Spinal cord (tissue), 10 donors: ENCODE measurements around the gene SOWAHA. TPM values are rescaled to one million over a fixed set of nuclear protein-coding genes. Genes with fewer than 3 reads are reported as not detected.

Experiments used
- DNase-seq, 6 donors: peaks; one replicate each; pipeline versions ENCODE4 v3.0.0 to v3.0.0-alpha.2; 2013 to 2015; ENCODE audit warnings: low spot score in 6 of 6, low read depth in 4 of 6
- H3K27ac ChIP-seq: one replicate; pipeline ENCODE4 v1.5.1; 2013; ENCODE audit warnings: low read depth, low read length, control low read depth
- H3K27me3 ChIP-seq: one replicate; pipeline ENCODE4 v1.6.1; 2013; ENCODE audit warnings: low read length; ENCODE audit not compliant: control insufficient read depth, insufficient read depth
- H3K36me3 ChIP-seq: one replicate; pipeline ENCODE4 v1.6.1; 2013; ENCODE audit warnings: low read length; ENCODE audit not compliant: control insufficient read depth, insufficient read depth
- H3K4me1 ChIP-seq: one replicate; pipeline ENCODE4 v1.6.1; 2013; ENCODE audit warnings: low read length; ENCODE audit not compliant: control insufficient read depth, insufficient read depth
- H3K4me3 ChIP-seq: one replicate; pipeline ENCODE4 v1.5.1; 2013; ENCODE audit warnings: low read depth, low read length, control low read depth
- H3K9me3 ChIP-seq: one replicate; pipeline ENCODE4 v1.6.1; 2013; ENCODE audit warnings: low read length; ENCODE audit not compliant: control insufficient read depth, insufficient read depth
- WGBS: methylation state at CpG from one replicate; pipeline ENCODE4 v1.1.5; 2013; ENCODE audit warnings: missing lambda C conversion rate; ENCODE audit not compliant: insufficient coverage; 5-methylcytosine and 5-hydroxymethylcytosine counted together
- polyA plus RNA-seq, 2 donors: library from polyadenylated mRNA; unstranded; fragments of 120-200 nt; gene quantifications; one replicate each; pipeline ENCODE4 v1.2.1, GENCODE V29; 2013; ENCODE audit not compliant: insufficient read length in 2 of 2
- total RNA-seq, 2 donors: library from RNA; depleted of rRNA in 1 of 2; stranded (reverse); fragments of 120-200 nt in 1 of 2; fragments of >200 nt in 1 of 2; gene quantifications; one replicate each; pipeline versions ENCODE4 v1.2.3 to v1.2.4, GENCODE V29; 2013 to 2014
- donor health status: healthy.

Gene SOWAHA
- total and polyA plus RNA-seq, 4 donors = 1.2 to 5.8 (median 4.4) TPM

GRCh38 chr5:132813599-132814502, 749 bp downstream of the SOWAHA start:
- Histone ChIP-seq H3K9me3 (no peaks in the 10 kb centered on the region), H3K36me3 (no peaks in the 10 kb centered on the region), H3K27me3 (peaks cover 38% of the 10 kb centered on the region), H3K4me1 (peaks cover 11% of the 10 kb centered on the region), H3K27ac (no peak overlapping the region), H3K4me3 (no peak overlapping the region)
- peak in 1 of 6 donors; percentile 36 for DNase-seq
- 2% methylated on average over 110 of the region's 110 CpGs for WGBS

GRCh38 chr5:132814503-132815294, 1.6 kb downstream of the SOWAHA start:
- Histone ChIP-seq H3K9me3 (no peaks in the 10 kb centered on the region), H3K36me3 (no peaks in the 10 kb centered on the region), H3K4me3 (no peak overlapping the region), H3K27me3 (peaks cover 38% of the 10 kb centered on the region), H3K4me1 (peaks cover 18% of the 10 kb centered on the region), H3K27ac (no peak overlapping the region)
- DNase-seq = no peak
- 46% methylated on average over 81 of the region's 81 CpGs for WGBS

GRCh38 chr5:132815454-132815853, 2.4 kb downstream of the SOWAHA start:
- DNase-seq = no peak
- H3K4me3 ChIP-seq = no peak overlapping the region
- H3K4me1 ChIP-seq = peaks cover 25% of the 10 kb centered on the region
- no CpG with 5 or more reads among the region's 1 CpG for WGBS
- H3K36me3 ChIP-seq = no peaks in the 10 kb centered on the region
- no peak overlapping the region for H3K27ac ChIP-seq
- H3K9me3 ChIP-seq = no peaks in the 10 kb centered on the region
- peaks cover 37% of the 10 kb centered on the region for H3K27me3 ChIP-seq

- DNase-seq = no peak
- H3K36me3 ChIP-seq = no peaks in the 10 kb centered on the region
- H3K9me3 ChIP-seq = no peaks in the 10 kb centered on the region
- 100% methylated on average over 1 of the region's 2 CpGs for WGBS
- peaks cover 31% of the 10 kb centered on the region for H3K4me1 ChIP-seq
- H3K4me3 ChIP-seq = no peak overlapping the region
- H3K27ac ChIP-seq = no peak overlapping the region
- peaks cover 35% of the 10 kb centered on the region for H3K27me3 ChIP-seq
These were observed 3.0 kb downstream of the SOWAHA start for GRCh38 chr5:132816083-132816482.

GRCh38 chr5:132816554-132816953, 3.5 kb downstream of the SOWAHA start:
- Histone ChIP-seq H3K27me3 (peaks cover 31% of the 10 kb centered on the region), H3K4me1 (peaks cover 36% of the 10 kb centered on the region), H3K4me3 (no peak overlapping the region), H3K36me3 (no peaks in the 10 kb centered on the region), H3K27ac (no peak overlapping the region), H3K9me3 (no peaks in the 10 kb centered on the region)
- no peak for DNase-seq

GRCh38 chr5:132817011-132817410, 3.9 kb downstream of the SOWAHA start:
- Histone ChIP-seq H3K36me3 (no peaks in the 10 kb centered on the region), H3K4me3 (no peak overlapping the region), H3K27me3 (peaks cover 26% of the 10 kb centered on the region), H3K27ac (no peak overlapping the region), H3K4me1 (peaks cover 37% of the 10 kb centered on the region), H3K9me3 (no peaks in the 10 kb centered on the region)
- no CpG with 5 or more reads among the region's 1 CpG for WGBS
- no peak for DNase-seq

GRCh38 chr5:132819468-132819867, 6.4 kb downstream of the SOWAHA start:
- no peak overlapping the region for H3K27ac ChIP-seq
- DNase-seq = peak in 1 of 6 donors; percentile 71

GRCh38 chr5:132820162-132820754, 7.2 kb downstream of the SOWAHA start:
- Histone ChIP-seq H3K27me3 (peaks cover 16% of the 10 kb centered on the region), H3K9me3 (no peaks in the 10 kb centered on the region), H3K4me1 (peaks cover 52% of the 10 kb centered on the region), H3K4me3 (no peak overlapping the region), H3K36me3 (peaks cover 4% of the 10 kb centered on the region), H3K27ac (peak overlapping the region; percentile 33)
- 6% methylated on average over 9 of the region's 15 CpGs for whole genome bisulfite sequencing
- DNase-seq = peak in 5 of 6 donors; percentile 77 to 95 (median 82)

More at GRCh38 chr5:132819468-132819867, 6.4 kb downstream of the SOWAHA start:
- 4% methylated on average over 24 of the region's 26 CpGs for WGBS
- no peaks in the 10 kb centered on the region for H3K9me3 ChIP-seq
- peak overlapping the region; percentile 24 for H3K4me3 ChIP-seq
- peaks cover 4% of the 10 kb centered on the region for H3K36me3 ChIP-seq
- peaks cover 13% of the 10 kb centered on the region for H3K27me3 ChIP-seq
- H3K4me1 ChIP-seq = peaks cover 48% of the 10 kb centered on the region

- H3K4me3 ChIP-seq = no peak overlapping the region
- WGBS = no CpG with 5 or more reads among the region's 3 CpGs
- H3K4me1 ChIP-seq = peaks cover 60% of the 10 kb centered on the region
- peak overlapping the region; percentile 69 for H3K27ac ChIP-seq
- H3K9me3 ChIP-seq = no peaks in the 10 kb centered on the region
- peaks cover 22% of the 10 kb centered on the region for H3K27me3 ChIP-seq
- no peak for DNase-seq
- H3K36me3 ChIP-seq = peaks cover 7% of the 10 kb centered on the region
These were observed 8.2 kb downstream of the SOWAHA start for GRCh38 chr5:132821350-132821749.
